ENCODE data around the gene BSN.

The BSN gene

GRCh38 chr3:49602049-49602554 is 47.8 kb downstream of the BSN start:
- TF ChIP-seq MYC (IDR thresholded peaks at IDR 0.05; ENCODE audit: low read depth, low read length) = no peak
- no peak for TF ChIP-seq POLR2A (IDR thresholded peaks at IDR 0.05; ENCODE audit: extremely low read depth, insufficient read length)
- TF ChIP-seq CTCF (IDR thresholded peaks at IDR 0.05; ENCODE audit: low read depth, low read length) = no peak
- TF ChIP-seq MAX (IDR thresholded peaks at IDR 0.05; ENCODE audit: low read depth, low read length) = no peak
- no peak for DNase-seq (ENCODE audit: low read depth)
- H3K4me3 ChIP-seq (ENCODE audit: low read depth, low read length) = no peak overlapping the region

- no peak for DNase-seq (ENCODE audit: low read depth)
- H3K4me3 ChIP-seq (ENCODE audit: low read depth, low read length) = no peak overlapping the region
- TF ChIP-seq CTCF (IDR thresholded peaks at IDR 0.05; ENCODE audit: low read depth, low read length) (no peak), MAX (IDR thresholded peaks at IDR 0.05; ENCODE audit: low read depth, low read length) (no peak), MYC (IDR thresholded peaks at IDR 0.05; ENCODE audit: low read depth, low read length) (no peak), POLR2A (IDR thresholded peaks at IDR 0.05; ENCODE audit: extremely low read depth, insufficient read length) (no peak)
Measured at GRCh38 chr3:49602877-49603411, 48.7 kb downstream of the BSN start.

- DNase-seq (ENCODE audit: low read depth) = peak; percentile 14
- H3K4me3 ChIP-seq (ENCODE audit: low read depth, low read length) = no peak overlapping the region
- TF ChIP-seq POLR2A (IDR thresholded peaks at IDR 0.05; ENCODE audit: extremely low read depth, insufficient read length) = no peak
- no peak for TF ChIP-seq MYC (IDR thresholded peaks at IDR 0.05; ENCODE audit: low read depth, low read length)
Measured at GRCh38 chr3:49606427-49606826, 52.1 kb downstream of the BSN start.

- DNase-seq (ENCODE audit: low read depth) = no peak
- no peak overlapping the region for H3K4me3 ChIP-seq (ENCODE audit: low read depth, low read length)
- TF ChIP-seq MAX (IDR thresholded peaks at IDR 0.05; ENCODE audit: low read depth, low read length) = no peak
- no peak for TF ChIP-seq CTCF (IDR thresholded peaks at IDR 0.05; ENCODE audit: low read depth, low read length)
- no peak for TF ChIP-seq POLR2A (IDR thresholded peaks at IDR 0.05; ENCODE audit: extremely low read depth, insufficient read length)
- no peak for TF ChIP-seq MYC (IDR thresholded peaks at IDR 0.05; ENCODE audit: low read depth, low read length)
Measured at GRCh38 chr3:49607105-49607591, 52.9 kb downstream of the BSN start.

- H3K4me3 ChIP-seq (ENCODE audit: low read depth, low read length) = no peak overlapping the region
- TF ChIP-seq MYC (IDR thresholded peaks at IDR 0.05; ENCODE audit: low read depth, low read length) (no peak), POLR2A (IDR thresholded peaks at IDR 0.05; ENCODE audit: extremely low read depth, insufficient read length) (no peak), CTCF (IDR thresholded peaks at IDR 0.05; ENCODE audit: low read depth, low read length) (peak; percentile 31), MAX (IDR thresholded peaks at IDR 0.05; ENCODE audit: low read depth, low read length) (no peak)
- no peak for DNase-seq (ENCODE audit: low read depth)
Measured at GRCh38 chr3:49607796-49608195, 53.5 kb downstream of the BSN start.

- TF ChIP-seq MYC (IDR thresholded peaks at IDR 0.05; ENCODE audit: low read depth, low read length) (no peak), POLR2A (IDR thresholded peaks at IDR 0.05; ENCODE audit: extremely low read depth, insufficient read length) (no peak), CTCF (IDR thresholded peaks at IDR 0.05; ENCODE audit: low read depth, low read length) (no peak), MAX (IDR thresholded peaks at IDR 0.05; ENCODE audit: low read depth, low read length) (no peak)
- no peak overlapping the region for H3K4me3 ChIP-seq (ENCODE audit: low read depth, low read length)
- DNase-seq (ENCODE audit: low read depth) = no peak
Measured at GRCh38 chr3:49609314-49609713, 55.0 kb downstream of the BSN start.

All from NB4 (cell line).